ENCODE results near the gene NPHP4. TPM values are rescaled to one million over a fixed set of nuclear protein-coding genes. Genes with fewer than 3 reads are reported as not detected.

NPHP4 gene
- total and polyA plus RNA-seq, 2 donors (not counting 3 experiments of a cell fraction or from before 2014, with no cell fraction given) = 4.4 to 11.7 TPM

- Histone ChIP-seq H2AFZ (ENCODE audit: low read depth, low read length) (no peak overlapping the region), H3K4me1 (ENCODE audit: control insufficient read depth, extremely low read depth, insufficient read depth, low read length) (no peaks in the 10 kb centered on the region), H3K4me2 (ENCODE audit: insufficient read depth, low read length) (no peak overlapping the region), H3K27ac (ENCODE audit: insufficient read depth, low read depth, low read length) (no peak overlapping the region), H4K20me1 (replicated peaks; ENCODE audit: control insufficient read depth, extremely low read depth, insufficient read depth, low read length) (no peaks in the 10 kb centered on the region), H3K9me1 (replicated peaks; ENCODE audit: control insufficient read depth, extremely low read depth, insufficient read depth, low read length) (no peaks in the 10 kb centered on the region), H3K27me3 (ENCODE audit: control insufficient read depth in 2 of 2, insufficient read depth in 2 of 2, low read length in 2 of 2) (no peaks in the 10 kb centered on the region), H3K9ac (replicated peaks; ENCODE audit: extremely low read depth, insufficient read depth, low read length) (no peak overlapping the region), H3K4me3 (replicated peaks in 1 of 3; ENCODE audit: insufficient read depth in 1 of 3, low read depth in 1 of 3, low read length in 3 of 3) (no peak overlapping the region), H3K79me2 (ENCODE audit: control insufficient read depth, insufficient read depth, low read length) (no peaks in the 10 kb centered on the region), H3K36me3 (ENCODE audit: control insufficient read depth in 2 of 2, extremely low read depth in 1 of 2, insufficient read depth in 2 of 2, low read length in 2 of 2) (no peaks in the 10 kb centered on the region), H3K9me3 (replicated peaks; ENCODE audit: control insufficient read depth, insufficient read depth, low read length) (no peaks in the 10 kb centered on the region)
- FAIRE-seq (no peak), DNase-seq (ENCODE audit: low read depth, low spot score) (no peak)
- dilution Hi-C loops (cut with MboI; ENCODE audit: extremely low pct_ligation_motif_present, low sequenced_read_pairs) = no loop called here
- TF ChIP-seq MAX (IDR thresholded peaks at IDR 0.05; ENCODE audit: insufficient read depth, insufficient read length) (no peak), JUN (IDR thresholded peaks at IDR 0.05; ENCODE audit: borderline replicate concordance, insufficient read depth, insufficient read length, low read depth) (no peak), MYC (IDR thresholded peaks at IDR 0.05; ENCODE audit: low read depth, low read length) (no peak), CTCF (IDR thresholded peaks at IDR 0.05; ENCODE audit: extremely low read depth in 1 of 2, insufficient read depth in 1 of 2, low read depth in 1 of 2, low read length in 2 of 2) (no peak), GATA2 (IDR thresholded peaks at IDR 0.05; ENCODE audit: insufficient read depth, insufficient read length, low read depth, low read length) (no peak), FOS (IDR thresholded peaks at IDR 0.05; ENCODE audit: borderline replicate concordance, insufficient read depth, low read length) (no peak), EZH2 (IDR thresholded peaks at IDR 0.05; ENCODE audit: borderline replicate concordance, low read depth, low read length, severe bottlenecking) (no peak), POLR2A (IDR thresholded peaks at IDR 0.05; ENCODE audit: low read depth, low read length) (no peak), POLR2AphosphoS5 (IDR thresholded peaks at IDR 0.05; ENCODE audit: insufficient read depth, low read depth, low read length) (no peak)
- intact Hi-C loops (cut with micrococcal nuclease) = no loop called here
- BruUV-seq (replicated peaks) = no TSS peak
- CTCF ChIA-PET = interaction anchor here (4.8 kb wide), 1 partner anchor 407 kb away, joined by 45 read pairs; no protein-coding TSS in a partner anchor
- POLR2A ChIA-PET = no interaction called here
Measured at GRCh38 chr1:5918275-5918649, 74.0 kb downstream of the NPHP4 start.

Data from endothelial cell of umbilical vein (primary cell).